ENCODE results near the gene CLEC19A. TPM values are rescaled to one million over a fixed set of nuclear protein-coding genes. Genes with fewer than 3 reads are reported as not detected.

The CLEC19A gene
- total RNA-seq, 2 donors from 2014 or later = 0.23 TPM

GRCh38 chr16:19269098-19269497 is 16.4 kb upstream of the CLEC19A start:
- Histone ChIP-seq H3K27me3 (replicated peaks; ENCODE audit: insufficient read depth) (no peaks in the 10 kb centered on the region), H3K36me3 (no peaks in the 10 kb centered on the region), H3K9me3 (no peaks in the 10 kb centered on the region), H3K4me1 (replicated peaks) (no peaks in the 10 kb centered on the region), H3K4me3 (no peak overlapping the region), H3K27ac (no peak overlapping the region)
- no peak for DNase-seq (ENCODE audit: low spot score)
- 71% methylated on average over 2 of the region's 2 CpGs for WGBS
- intact Hi-C loops (cut with DNase I) = no loop called here
- TF ChIP-seq POLR2AphosphoS5 (IDR thresholded peaks at IDR 0.05) (no peak), CTCF (IDR thresholded peaks at IDR 0.05) (no peak), POLR2A (IDR thresholded peaks at IDR 0.05) (no peak)

- H3K27ac ChIP-seq = no peak overlapping the region
- H3K36me3 ChIP-seq = no peaks in the 10 kb centered on the region
- no peaks in the 10 kb centered on the region for H3K9me3 ChIP-seq
- H3K4me1 ChIP-seq (replicated peaks) = no peaks in the 10 kb centered on the region
- no peak for TF ChIP-seq CTCF (IDR thresholded peaks at IDR 0.05)
- DNase-seq (ENCODE audit: low spot score) = no peak
- 48% methylated on average over 1 of the region's 1 CpG for WGBS
- no peak overlapping the region for H3K4me3 ChIP-seq
- H3K27me3 ChIP-seq (replicated peaks; ENCODE audit: insufficient read depth) = no peaks in the 10 kb centered on the region
- intact Hi-C loops (cut with DNase I) = no loop called here
Observed at GRCh38 chr16:19274165-19274797, 11.2 kb upstream of the CLEC19A start.

GRCh38 chr16:19278403-19278802 is 7.1 kb upstream of the CLEC19A start:
- no peak for DNase-seq (ENCODE audit: low spot score)
- Histone ChIP-seq H3K27me3 (replicated peaks; ENCODE audit: insufficient read depth) (no peaks in the 10 kb centered on the region), H3K9me3 (no peaks in the 10 kb centered on the region), H3K27ac (no peak overlapping the region), H3K4me3 (no peak overlapping the region), H3K36me3 (no peaks in the 10 kb centered on the region), H3K4me1 (replicated peaks) (no peaks in the 10 kb centered on the region)
- 94% methylated on average over 2 of the region's 2 CpGs for WGBS
- intact Hi-C loops (cut with DNase I) = no loop called here
- TF ChIP-seq POLR2A (IDR thresholded peaks at IDR 0.05) (no peak), CTCF (IDR thresholded peaks at IDR 0.05) (no peak), POLR2AphosphoS5 (IDR thresholded peaks at IDR 0.05) (no peak)

- no peaks in the 10 kb centered on the region for H3K36me3 ChIP-seq
- no peak for DNase-seq (ENCODE audit: low spot score)
- H3K9me3 ChIP-seq = no peaks in the 10 kb centered on the region
- 92% methylated on average over 2 of the region's 2 CpGs for WGBS
- H3K4me1 ChIP-seq (replicated peaks) = no peaks in the 10 kb centered on the region
- no peak overlapping the region for H3K27ac ChIP-seq
- no peak overlapping the region for H3K4me3 ChIP-seq
- no peaks in the 10 kb centered on the region for H3K27me3 ChIP-seq (replicated peaks; ENCODE audit: insufficient read depth)
- no peak for TF ChIP-seq POLR2AphosphoS5 (IDR thresholded peaks at IDR 0.05)
- TF ChIP-seq POLR2A (IDR thresholded peaks at IDR 0.05) = no peak
- no peak for TF ChIP-seq CTCF (IDR thresholded peaks at IDR 0.05)
- intact Hi-C loops (cut with DNase I) = no loop called here
Observed at GRCh38 chr16:19281246-19281645, 4.3 kb upstream of the CLEC19A start.

GRCh38 chr16:19282101-19282500 is 3.4 kb upstream of the CLEC19A start:
- no peak overlapping the region for H3K27ac ChIP-seq
- intact Hi-C loops (cut with DNase I) = no loop called here
- H3K27me3 ChIP-seq (replicated peaks; ENCODE audit: insufficient read depth) = no peaks in the 10 kb centered on the region
- H3K36me3 ChIP-seq = no peaks in the 10 kb centered on the region
- no peaks in the 10 kb centered on the region for H3K4me1 ChIP-seq (replicated peaks)
- no peak overlapping the region for H3K4me3 ChIP-seq
- no peaks in the 10 kb centered on the region for H3K9me3 ChIP-seq
- TF ChIP-seq CTCF (IDR thresholded peaks at IDR 0.05) (no peak), POLR2AphosphoS5 (IDR thresholded peaks at IDR 0.05) (no peak), POLR2A (IDR thresholded peaks at IDR 0.05) (no peak)
- WGBS = 43% methylated on average over 3 of the region's 3 CpGs
- DNase-seq (ENCODE audit: low spot score) = no peak

Data from prostate gland (tissue), 2 donors.